Gastrocnemius medialis (tissue), 4 donors: ENCODE results near the gene TLR4. TPM values are rescaled to one million over a fixed set of nuclear protein-coding genes. Genes with fewer than 3 reads are reported as not detected.

Experiments used
- ATAC-seq, 2 donors: fragments of 150-250 bp; one replicate each; pipeline ENCODE4 v1.9.1; 2016
- DNase-seq, 2 donors: peaks; one replicate each; pipeline ENCODE4 v3.0.0-alpha.2; 2019
- H3K27ac ChIP-seq, 4 donors: fragments of 200-600 bp; sonication (generic); 1 replicate in 1 of 4; 2 replicates in 3 of 4; pipeline ENCODE4 v1.5.1; 2016 to 2018; ENCODE audit warnings: mild to moderate bottlenecking in 2 of 4, moderate library complexity in 1 of 4
- H3K27me3 ChIP-seq, 3 donors: fragments of 200-600 bp; sonication (generic) in 2 of 3; 1 replicate in 1 of 3; 2 replicates in 2 of 3; pipeline versions ENCODE4 v1.5.1 to v1.6.0; 2016 to 2019; ENCODE audit warnings: mild to moderate bottlenecking in 1 of 3, moderate library complexity in 1 of 3
- H3K36me3 ChIP-seq, 2 donors: fragments of 200-600 bp; sonication (generic) in 1 of 2; one replicate each; pipeline ENCODE4 v1.5.1; 2017 to 2018
- H3K4me1 ChIP-seq, 2 donors: fragments of 200-600 bp; sonication (generic) in 1 of 2; one replicate each; pipeline ENCODE4 v1.5.1; 2016 to 2017; ENCODE audit warnings: mild to moderate bottlenecking in 2 of 2
- H3K4me3 ChIP-seq, 4 donors: fragments of 200-600 bp; sonication (generic) in 3 of 4; 1 replicate in 1 of 4; 2 replicates in 3 of 4; pipeline ENCODE4 v1.5.1; 2016 to 2019; ENCODE audit warnings: mild to moderate bottlenecking in 2 of 4
- H3K9me3 ChIP-seq, 3 donors: fragments of 200-600 bp; sonication (generic) in 2 of 3; 1 replicate in 1 of 3; 2 replicates in 2 of 3; pipeline ENCODE4 v1.5.1; 2016 to 2019
- CTCF ChIP-seq, 5 experiments: fragments of 450-650 bp in 3 of 5; fragments of 200-600 bp in 2 of 5; sonication (generic) in 2 of 5; IDR thresholded peaks in 4 of 5; conservative IDR thresholded peaks in 1 of 5; 1 replicate in 4 of 5; 2 replicates in 1 of 5; pipeline ENCODE4 v1.5.1; 2016 to 2019; ENCODE audit warnings: antibody characterized with exemption in 5 of 5, mild to moderate bottlenecking in 3 of 5, moderate library complexity in 3 of 5
- POLR2A ChIP-seq, 2 donors: fragments of 450-650 bp; IDR thresholded peaks; one replicate each; pipeline ENCODE4 v1.6.1; 2017; ENCODE audit warnings: antibody characterized with exemption in 2 of 2, mild to moderate bottlenecking in 2 of 2, moderate library complexity in 2 of 2
- in situ Hi-C, 4 donors: fragments of 200-750 bp; cut with MboI; loops; one replicate each; pipeline versions ENCODE4 v1.15.0 to v1.8.0; 2017; ENCODE audit warnings: low sequenced_read_pairs in 4 of 4
- intact Hi-C: fragments of 100-400 bp; cut with DNase I; formaldehyde crosslinking; loops from one replicate; pipeline ENCODE4 v1.15.1; 2023; ENCODE audit warnings: low total_unique reads
- total RNA-seq, 4 donors: library from RNA; depleted of rRNA; stranded (reverse); fragments of >200 nt; gene quantifications; one replicate each; pipeline versions ENCODE4 v1.1.0 to v1.2.3, GENCODE V29; 2016

TLR4 gene
- total RNA-seq, 4 donors from 2014 or later, result 7.5 to 10.3 (median 8.3) TPM

- Histone ChIP-seq H3K9me3 (no peaks in the 10 kb centered on the region), H3K4me1 (no peaks in the 10 kb centered on the region), H3K27me3 (no peaks in the 10 kb centered on the region), H3K27ac (no peak overlapping the region), H3K36me3 (no peaks in the 10 kb centered on the region), H3K4me3 (no peak overlapping the region)
- DNase-seq, result no peak
- TF ChIP-seq POLR2A (IDR thresholded peaks at IDR 0.05), result no peak
- no peak for TF ChIP-seq CTCF (IDR thresholded peaks at IDR 0.05 in 4 of 5, conservative IDR thresholded peaks at IDR 0.05 in 1 of 5)
- intact Hi-C loops, result no loop called here
- in situ Hi-C loops, result no loop called here
- ATAC-seq, result no peak
Observed at GRCh38 chr9:117768750-117769395, 64.7 kb downstream of the TLR4 start.

- intact Hi-C loops, result no loop called here
- Histone ChIP-seq H3K36me3 (no peaks in the 10 kb centered on the region), H3K27me3 (no peaks in the 10 kb centered on the region), H3K4me1 (no peaks in the 10 kb centered on the region), H3K4me3 (no peak overlapping the region), H3K27ac (no peak overlapping the region), H3K9me3 (no peaks in the 10 kb centered on the region)
- in situ Hi-C loops, result no loop called here
- no peak for TF ChIP-seq CTCF (IDR thresholded peaks at IDR 0.05 in 4 of 5, conservative IDR thresholded peaks at IDR 0.05 in 1 of 5)
- no peak for TF ChIP-seq POLR2A (IDR thresholded peaks at IDR 0.05)
- no peak for DNase-seq
- no peak for ATAC-seq
Observed at GRCh38 chr9:117771136-117771535, 66.9 kb downstream of the TLR4 start.

- peaks cover 0 to 2% of the 10 kb centered on the region in 2 donors for H3K4me1 ChIP-seq
- intact Hi-C loops (no loop called here), in situ Hi-C loops (no loop called here)
- H3K4me3 ChIP-seq, result no peak overlapping the region
- no peak for DNase-seq
- TF ChIP-seq POLR2A (IDR thresholded peaks at IDR 0.05), result no peak
- TF ChIP-seq CTCF (IDR thresholded peaks at IDR 0.05 in 4 of 5, conservative IDR thresholded peaks at IDR 0.05 in 1 of 5), result no peak
- H3K36me3 ChIP-seq, result no peaks in the 10 kb centered on the region
- no peaks in the 10 kb centered on the region for H3K27me3 ChIP-seq
- no peaks in the 10 kb centered on the region for H3K9me3 ChIP-seq
- no peak overlapping the region for H3K27ac ChIP-seq
- peak; percentile 46 to 83 for ATAC-seq
Observed at GRCh38 chr9:117772960-117773359, 68.8 kb downstream of the TLR4 start.
